Activated gamma-delta T cell treated with Interleukin-2 at 50 U/mL for 16 hours (primary cell): ENCODE measurements around the gene CACNA1B.
"Not testable (repeated sequence)": the region's sequence is repeated elsewhere in the genome, so short reads cannot be mapped to it uniquely, and the experiment has no call there.

Experiments
- DNase-seq: peaks from one replicate; pipeline ENCODE4 v3.0.0-alpha.2; 2020

The CACNA1B gene

DNA sequence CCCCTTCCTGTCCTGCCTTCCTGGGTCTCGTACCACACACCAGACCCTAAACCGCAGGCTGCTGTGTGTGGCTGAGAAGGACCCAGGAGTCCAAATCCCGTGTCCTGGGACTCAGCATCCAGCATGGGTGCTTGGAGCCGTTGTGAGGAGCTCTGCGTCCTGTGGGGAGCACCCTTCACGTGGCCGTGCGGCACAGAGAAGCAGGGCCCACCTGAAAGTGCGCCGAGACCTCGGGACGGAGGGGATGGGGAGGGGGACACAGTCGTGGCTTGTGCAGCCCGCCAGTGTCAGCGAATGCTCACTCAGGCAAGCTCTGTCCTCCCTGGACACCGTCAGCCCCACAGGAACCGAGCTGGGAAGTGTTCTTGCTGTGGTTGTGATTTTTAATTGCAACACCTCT lies 244.6 kb downstream of the CACNA1B start:
- no peak for DNase-seq

DNA sequence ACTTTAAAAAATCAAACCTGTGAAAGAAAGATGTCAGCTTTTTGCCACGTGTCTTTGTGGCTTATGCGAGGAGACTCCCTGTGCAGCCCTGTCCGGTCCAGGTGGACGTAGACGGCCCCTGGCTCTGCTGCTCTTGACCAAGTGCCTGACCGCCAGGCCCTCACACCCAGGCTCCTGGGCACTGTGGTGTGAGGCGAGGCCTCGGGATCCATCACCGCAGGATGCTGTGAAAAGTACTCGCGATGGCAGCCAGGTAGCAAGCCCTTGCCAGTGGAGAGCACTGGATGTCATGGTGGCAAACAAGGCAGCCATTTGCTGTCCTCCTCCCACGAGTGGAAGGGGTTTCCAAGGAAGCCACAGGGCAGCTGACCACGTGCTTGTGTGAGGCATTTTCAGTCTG lies 245.1 kb downstream of the CACNA1B start:
- DNase-seq, result no peak

DNA sequence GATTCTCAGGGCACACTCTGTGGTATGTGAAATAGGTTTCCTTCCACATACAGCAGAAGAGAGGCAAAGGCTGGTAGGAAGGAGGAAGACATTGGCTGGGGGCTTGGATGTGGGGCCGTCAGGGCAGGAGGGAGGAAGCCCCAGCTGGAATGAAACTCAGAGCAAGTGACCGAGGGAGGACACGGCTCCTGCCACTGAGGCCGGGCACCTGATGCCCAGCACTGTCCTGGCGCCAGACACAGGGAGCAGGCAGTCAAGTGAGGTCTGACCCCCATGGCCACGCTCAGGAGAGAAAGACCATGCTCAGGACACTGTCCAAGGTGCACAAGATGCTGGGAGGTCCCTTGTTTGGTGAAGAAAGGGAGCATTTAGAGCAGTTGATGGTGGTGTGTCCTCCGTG lies 245.5 kb downstream of the CACNA1B start:
- DNase-seq, result no peak

DNA sequence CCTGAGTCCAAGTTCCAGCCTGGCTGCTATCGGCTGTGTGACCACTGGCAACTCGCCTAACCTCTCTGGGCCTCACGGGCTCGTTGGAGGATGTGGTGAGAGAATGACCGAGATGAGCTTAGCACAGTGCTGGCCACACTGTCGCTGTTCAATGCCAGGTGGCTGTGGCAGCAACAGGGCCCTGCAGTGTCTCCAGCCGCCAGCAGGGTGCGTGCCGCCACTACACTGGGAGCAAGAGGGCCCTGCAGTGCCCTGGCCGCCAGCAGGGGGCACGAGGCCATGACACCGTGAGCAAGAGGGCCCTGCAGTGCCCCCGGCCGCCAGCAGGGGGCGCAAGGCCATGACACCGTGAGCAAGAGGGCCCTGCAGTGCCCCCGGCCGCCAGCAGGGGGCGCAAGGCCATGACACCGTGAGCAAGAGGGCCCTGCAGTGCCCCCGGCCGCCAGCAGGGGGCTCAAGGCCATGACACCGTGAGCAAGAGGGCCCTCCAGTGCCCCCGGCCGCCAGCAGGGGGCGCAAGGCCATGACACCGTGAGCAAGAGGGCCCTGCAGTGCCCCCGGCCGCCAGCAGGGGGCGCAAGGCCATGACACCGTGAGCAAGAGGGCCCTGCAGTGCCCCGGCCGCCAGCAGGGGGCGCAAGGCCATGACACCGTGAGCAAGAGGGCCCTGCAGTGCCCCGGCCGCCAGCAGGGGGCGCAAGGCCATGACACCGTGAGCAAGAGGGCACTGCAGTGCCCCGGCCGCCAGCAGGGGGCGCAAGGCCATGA lies 248.7 kb downstream of the CACNA1B start:
- not testable (repeated sequence) for DNase-seq

DNA sequence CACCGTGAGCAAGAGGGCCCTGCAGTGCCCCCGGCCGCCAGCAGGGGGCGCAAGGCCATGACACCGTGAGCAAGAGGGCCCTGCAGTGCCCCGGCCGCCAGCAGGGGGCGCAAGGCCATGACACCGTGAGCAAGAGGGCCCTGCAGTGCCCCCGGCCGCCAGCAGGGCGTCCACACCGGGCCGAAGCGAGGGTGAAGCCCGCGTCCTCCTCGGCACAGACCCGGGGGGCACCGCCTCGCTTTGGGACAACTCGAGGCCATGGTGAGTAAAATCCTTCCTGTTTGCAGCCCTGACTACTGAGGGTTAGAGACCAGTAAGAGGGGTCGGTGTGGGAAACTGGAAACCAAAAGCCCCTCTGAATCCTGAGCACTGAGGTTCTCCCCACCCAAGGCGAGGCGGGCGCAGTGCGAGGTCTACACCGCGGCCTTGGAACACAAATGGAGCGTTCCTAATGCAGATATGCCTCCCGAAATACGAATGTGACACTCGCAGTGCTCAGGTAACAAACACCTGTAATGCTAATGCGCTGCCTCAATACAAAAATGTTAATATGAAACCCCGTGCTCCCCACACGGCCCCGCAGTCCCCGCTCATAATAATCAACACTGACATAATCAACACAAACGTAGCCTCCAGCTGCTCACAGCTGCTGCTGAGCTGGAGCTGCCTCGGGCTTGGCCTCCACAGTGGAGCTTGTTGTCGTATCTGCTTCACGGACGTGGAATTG lies 249.4 kb downstream of the CACNA1B start:
- DNase-seq, result not testable (repeated sequence)

DNA sequence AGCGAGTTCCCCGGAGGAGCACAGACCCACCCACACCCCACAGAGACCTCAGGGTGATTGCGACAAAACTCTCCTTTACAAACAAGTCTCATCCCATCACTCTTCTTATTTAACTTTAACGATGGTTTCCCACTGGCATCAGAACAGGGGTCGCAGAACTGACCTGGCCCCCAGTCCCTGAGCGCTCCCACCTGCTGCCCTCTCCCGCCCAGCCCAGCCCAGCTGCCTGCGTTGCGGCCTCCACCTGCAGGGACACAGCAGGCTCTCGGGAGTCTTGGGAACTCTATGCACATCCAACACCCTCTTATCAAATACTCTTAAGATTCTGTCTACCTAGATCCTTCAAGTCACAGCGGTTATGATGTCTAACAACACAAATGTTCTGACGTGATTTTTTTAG lies 250.4 kb downstream of the CACNA1B start:
- not testable (repeated sequence) for DNase-seq

DNA sequence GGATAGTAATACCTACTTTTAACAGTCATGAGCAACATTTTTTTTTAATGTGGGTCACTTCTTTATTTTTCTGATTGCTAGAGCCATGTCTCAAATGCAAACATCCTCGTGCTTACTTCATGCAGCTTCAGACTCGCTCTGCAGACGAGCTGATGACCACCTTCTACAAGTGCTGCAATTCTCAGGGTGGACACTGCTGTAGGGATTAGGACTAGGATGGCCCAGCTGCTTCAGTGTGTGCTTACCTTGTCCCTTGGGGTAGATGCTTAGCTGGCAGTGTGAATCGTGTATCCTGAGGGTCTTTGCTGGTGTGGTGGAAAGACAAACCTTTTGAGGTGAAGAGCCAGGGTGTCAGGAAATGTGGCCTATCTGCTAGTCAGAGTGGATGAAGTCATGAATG lies 251.7 kb downstream of the CACNA1B start:
- DNase-seq, result not testable (repeated sequence)

DNA sequence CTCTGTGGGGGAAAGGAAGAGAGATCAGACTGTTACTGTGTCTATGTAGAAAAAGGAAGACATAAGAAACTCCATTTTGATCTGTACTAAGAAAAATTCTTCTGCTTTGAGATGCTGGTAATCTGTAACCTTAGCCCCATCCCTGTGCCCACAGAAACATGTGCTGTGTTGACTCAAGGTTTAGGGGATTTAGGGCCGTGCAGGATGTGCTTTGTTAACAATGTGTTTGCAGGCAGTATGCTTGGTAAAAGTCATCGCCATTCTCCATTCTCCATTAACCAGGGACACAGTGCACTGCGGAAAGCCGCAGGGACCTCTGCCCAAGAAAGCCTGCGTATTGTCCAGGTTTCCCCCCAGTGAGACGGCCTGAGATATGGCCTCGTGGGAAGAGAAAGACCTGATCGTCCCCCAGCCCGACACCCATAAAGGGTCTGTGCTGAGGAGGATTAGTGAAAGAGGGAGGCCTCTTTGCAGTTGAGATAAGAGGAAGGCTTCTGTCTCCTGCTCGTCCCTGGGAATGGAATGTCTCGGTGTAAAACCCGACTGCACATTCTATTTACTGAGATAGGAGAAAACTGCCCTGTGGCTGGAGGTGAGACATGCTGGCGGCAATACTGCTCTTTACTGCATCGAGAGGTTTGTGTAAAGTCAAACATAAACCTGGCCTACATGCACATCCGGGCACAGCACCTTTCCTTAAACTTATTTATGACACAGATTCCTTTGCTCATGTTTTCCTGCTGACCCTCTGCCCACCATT lies 255.5 kb downstream of the CACNA1B start:
- not testable (repeated sequence) for DNase-seq

DNA sequence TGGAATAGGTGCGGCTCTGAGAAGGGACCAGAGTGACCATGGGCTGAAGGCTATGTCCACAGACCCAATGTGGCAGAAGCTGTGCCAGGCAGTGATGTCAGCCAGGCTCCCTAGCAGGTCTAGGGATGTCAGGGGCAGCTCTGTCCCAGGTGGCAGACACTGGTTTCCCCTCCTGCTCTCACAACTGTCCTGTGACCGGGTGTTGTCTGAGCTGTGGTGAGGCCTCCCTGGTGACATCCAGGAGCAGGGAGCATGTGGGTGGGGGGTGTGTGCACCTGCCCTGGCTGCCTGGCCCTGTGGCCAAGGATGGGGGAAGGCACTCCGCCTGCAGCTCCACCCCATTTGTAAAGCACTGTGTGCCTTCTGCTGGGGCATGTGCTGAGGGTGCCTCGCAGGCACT lies 257.0 kb downstream of the CACNA1B start:
- DNase-seq, result not testable (repeated sequence)

DNA sequence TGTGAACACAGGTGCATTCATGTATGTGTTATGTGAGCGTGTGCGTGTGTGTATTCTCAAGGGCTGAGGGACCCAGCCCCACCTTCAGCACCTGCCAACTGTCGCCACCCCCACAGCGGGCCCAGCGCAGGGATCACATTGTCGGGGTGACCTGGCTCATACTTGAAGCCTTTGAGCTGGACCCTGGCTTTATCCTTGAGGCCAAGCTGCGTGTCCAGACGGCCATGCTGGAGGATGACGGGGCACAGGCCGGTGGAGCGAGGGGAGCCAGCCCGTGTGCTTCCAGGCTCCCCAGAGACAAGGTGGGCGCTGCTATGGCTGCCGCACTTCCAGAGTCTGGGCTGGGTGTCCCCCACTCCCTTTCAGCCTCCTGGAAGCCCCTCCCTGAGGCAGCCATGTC lies 261.5 kb downstream of the CACNA1B start:
- DNase-seq, result not testable (repeated sequence)

DNA sequence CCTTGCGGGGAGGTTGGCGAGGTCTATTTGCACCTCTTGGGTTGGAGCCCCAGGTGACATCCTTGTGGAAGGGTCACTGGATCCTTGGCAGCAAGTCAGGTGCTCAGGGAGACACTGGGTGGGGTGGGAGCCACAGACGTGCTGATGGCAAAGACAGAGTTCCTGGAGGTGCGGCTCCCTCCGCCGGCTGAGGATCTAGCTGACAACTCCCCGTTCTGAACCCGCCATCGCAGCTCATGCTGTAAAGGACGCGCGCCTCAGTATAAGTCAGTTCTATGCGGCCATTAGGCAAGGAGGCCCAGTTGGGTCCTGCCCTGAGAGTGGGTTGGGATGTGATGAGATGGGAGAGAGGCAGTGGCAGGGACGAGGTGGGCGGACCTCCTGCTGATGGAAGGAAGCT lies 263.4 kb downstream of the CACNA1B start:
- DNase-seq, result not testable (repeated sequence)

DNA sequence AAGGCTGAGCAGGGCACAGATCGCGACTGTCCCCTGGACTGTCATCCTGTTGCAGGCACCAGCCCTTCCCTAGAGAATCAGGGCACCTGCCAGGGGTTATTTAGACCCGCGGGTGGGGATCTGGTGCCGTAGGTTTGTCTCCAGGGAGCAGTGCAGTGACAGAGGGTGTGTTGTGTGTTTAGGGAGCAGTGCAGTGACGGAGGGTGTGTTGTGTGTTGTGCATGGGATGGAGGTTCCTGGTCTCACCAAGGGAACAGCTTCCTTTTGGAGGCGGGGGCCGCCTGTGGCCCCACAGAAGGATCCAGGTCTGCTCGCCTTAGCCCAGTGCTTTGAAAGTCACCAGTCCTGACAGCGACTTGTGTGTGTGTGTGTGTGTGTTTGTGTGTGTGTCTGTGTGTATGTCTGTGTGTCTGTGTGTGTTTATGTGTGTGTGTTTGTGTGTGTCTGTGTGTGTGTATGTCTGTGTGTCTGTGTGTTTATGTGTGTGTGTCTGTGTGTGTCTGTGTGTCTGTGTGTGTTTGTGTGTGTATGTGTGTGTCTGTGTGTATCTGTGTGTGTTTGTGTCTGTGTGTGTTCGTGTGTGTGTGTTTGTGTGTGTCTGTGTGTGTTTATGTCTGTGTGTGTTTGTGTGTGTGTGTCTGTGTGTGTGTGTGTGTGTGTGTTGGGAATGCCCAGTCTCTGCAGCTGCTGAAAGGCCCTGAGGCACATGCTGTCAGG lies 265.1 kb downstream of the CACNA1B start:
- not testable (repeated sequence) for DNase-seq

DNA sequence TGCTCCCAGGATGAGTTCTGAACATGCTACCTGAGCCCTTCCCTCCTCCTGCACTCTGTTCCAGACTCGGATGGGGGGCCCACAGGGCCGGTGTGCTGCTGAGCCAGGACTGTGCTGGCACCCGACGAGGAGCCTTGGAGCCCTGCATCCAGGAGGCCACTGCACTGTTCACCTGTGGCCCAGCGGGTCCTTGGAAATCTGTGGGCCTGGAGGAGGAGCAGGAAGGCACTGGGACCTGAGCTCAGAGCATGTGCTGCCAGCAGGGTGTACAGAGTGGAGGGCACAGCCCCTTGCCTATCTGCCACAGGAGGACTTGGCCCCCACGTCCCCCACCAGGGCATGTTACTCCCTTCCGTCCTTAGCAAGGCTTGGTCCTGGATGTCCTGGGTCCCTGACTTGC lies 265.9 kb downstream of the CACNA1B start:
- DNase-seq, result not testable (repeated sequence)

DNA sequence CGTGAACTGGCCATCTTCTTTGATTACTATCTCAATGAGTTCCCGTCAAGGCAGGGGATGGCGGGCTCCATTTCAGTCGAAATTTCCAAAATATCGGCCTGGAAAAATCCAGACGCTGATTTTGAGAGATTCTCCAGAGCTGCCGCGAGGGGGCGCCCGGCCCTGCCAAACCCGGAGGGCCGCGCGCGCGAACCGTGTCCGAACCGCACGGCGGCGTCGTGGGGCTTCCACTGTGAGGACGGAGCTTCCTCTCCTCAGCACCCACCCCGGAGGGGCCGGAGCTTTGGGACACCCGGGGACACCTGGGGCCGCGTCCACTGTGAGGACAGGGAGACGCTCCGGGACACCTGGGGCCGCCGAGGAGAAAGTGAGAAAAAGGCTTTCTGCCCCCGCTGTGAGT lies 270.0 kb downstream of the CACNA1B start:
- not testable (repeated sequence) for DNase-seq

DNA sequence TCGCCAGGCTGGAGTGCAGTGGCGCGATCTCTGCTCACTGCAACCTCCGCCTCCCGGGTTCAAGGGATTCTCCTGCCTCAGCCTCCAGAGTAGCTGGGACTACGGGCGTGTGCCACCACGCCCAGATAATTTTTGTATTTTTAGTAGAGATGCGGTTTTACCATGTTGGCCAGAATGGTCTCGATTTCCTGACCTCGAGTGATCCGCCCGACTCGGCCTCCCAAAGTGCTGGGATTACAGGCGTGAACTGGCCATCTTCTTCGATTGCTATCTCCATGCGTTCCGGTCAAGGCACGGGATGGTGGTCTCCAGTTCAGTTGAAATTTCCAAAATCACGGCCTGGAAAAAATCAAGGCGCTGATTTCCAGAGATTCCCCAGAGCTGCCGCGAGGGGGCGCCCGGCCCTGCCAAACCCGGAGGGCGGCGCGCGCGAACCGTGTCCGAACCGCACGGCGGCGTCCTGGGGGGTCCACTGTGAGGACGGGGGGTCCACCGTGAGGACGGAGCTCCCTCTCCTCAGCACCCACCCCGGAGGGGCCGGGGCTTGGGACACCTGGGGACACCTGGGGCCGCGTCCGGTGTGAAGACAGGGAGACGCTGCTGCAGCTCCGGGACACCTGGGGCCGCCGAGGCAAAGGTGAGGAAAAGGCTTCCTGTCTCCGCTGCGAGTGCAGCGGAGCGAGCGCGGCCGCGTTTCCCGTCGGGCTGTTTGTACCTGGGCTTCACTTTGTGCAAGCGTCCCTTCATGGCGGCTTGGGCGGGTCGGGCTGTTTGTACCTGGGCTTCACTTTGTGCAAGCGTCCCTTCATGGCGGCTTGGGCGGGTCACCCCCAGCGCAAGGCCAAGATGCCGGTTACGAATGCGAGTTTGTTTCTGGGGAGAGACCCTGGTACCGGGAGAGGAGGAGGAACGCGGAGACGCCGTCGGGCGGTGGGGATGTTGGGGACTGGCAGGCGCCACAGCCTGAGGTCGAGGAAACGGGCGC lies 272.4 kb downstream of the CACNA1B start:
- DNase-seq, result peak; percentile 25

DNA sequence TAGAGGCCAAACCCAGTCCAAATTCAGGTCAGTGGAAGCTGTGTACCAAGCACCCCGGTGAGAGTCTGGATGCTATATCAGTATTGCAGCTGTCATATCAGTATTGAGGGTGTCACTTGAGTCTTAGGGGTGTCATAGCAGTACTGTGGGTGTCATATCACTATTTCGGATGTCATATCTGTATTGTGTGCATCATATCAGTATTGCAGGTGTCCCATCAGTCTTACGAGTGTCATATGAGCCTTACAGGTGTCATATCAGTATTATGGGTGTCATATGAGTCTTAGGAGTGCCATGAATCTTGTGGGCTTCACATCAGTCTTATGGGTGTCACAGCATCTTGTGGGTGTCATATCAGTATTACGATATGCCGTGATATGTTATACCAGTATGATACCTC lies 278.2 kb downstream of the CACNA1B start:
- not testable (repeated sequence) for DNase-seq

DNA sequence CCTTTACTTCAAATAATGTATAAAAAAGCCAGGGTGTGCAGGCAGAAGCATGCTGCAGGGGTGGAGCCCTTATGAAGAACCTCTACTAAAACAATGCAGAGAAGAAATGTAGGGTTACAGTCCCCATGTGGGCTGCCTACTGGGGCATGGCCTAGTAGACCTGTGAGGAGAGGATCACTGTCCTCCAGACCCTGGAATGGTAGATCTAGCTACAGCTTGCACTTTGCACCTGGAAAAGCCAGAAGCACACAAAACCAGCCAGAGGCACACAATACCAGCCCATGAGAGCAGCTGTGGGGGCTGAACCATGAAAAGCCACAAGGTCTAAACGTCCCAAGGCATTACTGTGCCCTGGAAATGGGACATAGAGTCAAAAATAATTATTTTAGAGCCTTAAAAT lies 289.2 kb downstream of the CACNA1B start:
- DNase-seq, result not testable (repeated sequence)
